GM12865 (cell line): ENCODE data around the gene BEX3.
A peak's percentile ranks its signal among the peaks of the same experiment; 100 is the strongest.
"Not testable (repeated sequence)": the region's sequence is repeated elsewhere in the genome, so short reads cannot be mapped to it uniquely, and the experiment has no call there.

ENCODE experiments used
- DNase-seq: peaks from one replicate; pipeline ENCODE4 v3.0.0; 2010; ENCODE audit warnings: low read depth
- H3K4me3 ChIP-seq: 2 replicates; pipeline ENCODE4 v1.5.1; 2011; ENCODE audit warnings: mild to moderate bottlenecking, low read depth, low read length, control low read depth
- CTCF ChIP-seq: IDR thresholded peaks from 2 replicates; pipeline ENCODE4 v1.5.1; 2011; ENCODE audit warnings: low read length, control low read depth, low read depth, inconsistent platforms; ENCODE audit not compliant: insufficient read depth; ENCODE audit errors: missing control alignments

The BEX3 gene

GRCh38 chrX:103347682-103348397 lies 28.5 kb upstream of the BEX3 start:
- no peak overlapping the region for H3K4me3 ChIP-seq
- TF ChIP-seq CTCF: no peak
- DNase-seq: no peak

GRCh38 chrX:103356130-103356798 lies 20.1 kb upstream of the BEX3 start, which contains the start of gene TCEAL9:
TCEAL9 (plus strand) TSS chrX:103356506; CDS start chrX:103357685, 1,179 bp downstream.
- DNase-seq: peak; percentile 40
- no peak for TF ChIP-seq CTCF
- H3K4me3 ChIP-seq: peak within 1 kb of the TSS; percentile 79

GRCh38 chrX:103356858-103357257 lies 19.5 kb upstream of the BEX3 start:
- TF ChIP-seq CTCF: no peak
- no peak for DNase-seq
- peak overlapping the region; percentile 79 for H3K4me3 ChIP-seq

GRCh38 chrX:103357871-103358270 lies 18.5 kb upstream of the BEX3 start:
- TF ChIP-seq CTCF: no peak
- H3K4me3 ChIP-seq: no peak overlapping the region
- no peak for DNase-seq

GRCh38 chrX:103359605-103360004 lies 16.7 kb upstream of the BEX3 start:
- DNase-seq: not testable (repeated sequence)

GRCh38 chrX:103360092-103360491 lies 16.2 kb upstream of the BEX3 start:
- no peak overlapping the region for H3K4me3 ChIP-seq
- DNase-seq: no peak
- no peak for TF ChIP-seq CTCF

More at GRCh38 chrX:103359605-103360004, 16.7 kb upstream of the BEX3 start:
- not testable (repeated sequence) for H3K4me3 ChIP-seq

- DNase-seq: no peak
- TF ChIP-seq CTCF: no peak
- H3K4me3 ChIP-seq: no peak overlapping the region
These were observed 15.4 kb upstream of the BEX3 start for GRCh38 chrX:103360916-103361315.
